ENCODE measurements around the gene EPO. TPM values are rescaled to one million over a fixed set of nuclear protein-coding genes. Genes with fewer than 3 reads are reported as not detected.

The EPO gene
- polyA plus RNA-seq (2011; rRNA removed) (not detected in 2 replicates), polyA plus RNA-seq (2017; fragmentation: RNase III; extraction: RNeasy Plus Mini Kit Qiagen cat#74134 plus additional on column Dnase treatment) (not detected in 3 replicates), polyA minus RNA-seq (2011; rRNA and poly(A)+ RNA removed) (not detected in 2 replicates)
- polyA plus RNA-seq (2012; cell fraction: cytosol; rRNA removed) = not detected in 2 replicates
- 0.14 and 0.16 TPM in 2 replicates for polyA plus RNA-seq (2012; cell fraction: nucleus; rRNA removed)

GRCh38 chr7:100720279-100720670, at the start of gene EPO:
Gene EPO (plus strand): TSS chr7:100720468. CDS start chr7:100720981, 513 bp downstream.
- TF ChIP-seq MYC (IDR thresholded peaks at IDR 0.05; ENCODE audit: borderline replicate concordance, low read length) = no peak
- no peak for DNase-seq (ENCODE audit: low read depth in 1 of 2, low spot score in 1 of 2)
- Histone ChIP-seq H3K4me3 (peak within 1 kb of the TSS; percentile 40), H3K4me1 (peaks cover 11% of the 10 kb centered on the region; the same call in 2 of the 3 replicates), H3K9me3 (no peaks in the 10 kb centered on the region), H3K27ac (peak within 1 kb of the TSS in 1 of 2 experiments; percentile 70; a peak in 3 of 6 replicates), H3K4me2 (peak within 1 kb of the TSS; percentile 87)
- FAIRE-seq = no peak
- ChIA-PET CTCF (interaction anchor here (0.5 to 19.8 kb wide), 36 partner anchors 11 to 339 kb away, joined by 3 to 280 read pairs (median 4); partner anchors contain the start of genes EPHB4, POP7, SLC12A9 and UFSP1), POLR2A (no interaction called here)
- WGBS (ENCODE audit: missing lambda C conversion rate) = 30% methylated on average over 1 of the region's 21 CpGs
- peak; percentile 45 to 52; a peak in 5 of 6 replicates for ATAC-seq

GRCh38 chr7:100671353-100672327, 48.6 kb upstream of the EPO start:
- peaks cover 9% of the 10 kb centered on the region for H3K4me1 ChIP-seq
- ChIA-PET CTCF (interaction anchor here (1.2 to 2.5 kb wide), 2 partner anchors 21 to 37 kb away, joined by 3 to 9 read pairs; no protein-coding TSS in a partner anchor), POLR2A (no interaction called here)
- H3K4me3 ChIP-seq = no peak overlapping the region
- H3K27ac ChIP-seq = no peak overlapping the region
- DNase-seq (ENCODE audit: low read depth in 1 of 2, low spot score in 1 of 2) (no peak), FAIRE-seq (no peak), ATAC-seq (no peak)
- 81% methylated on average over 18 of the region's 18 CpGs for WGBS (ENCODE audit: missing lambda C conversion rate)
- H3K4me2 ChIP-seq = no peak overlapping the region
- TF ChIP-seq NR3C1 (IDR thresholded peaks at IDR 0.05) (no peak), JUNB (IDR thresholded peaks at IDR 0.05) (no peak), HEYL (CRISPR knock-in tag; IDR thresholded peaks at IDR 0.05) (no peak), ZC3H11A (IDR thresholded peaks at IDR 0.05) (no peak)
- H3K9me3 ChIP-seq = no peaks in the 10 kb centered on the region

- CTCF ChIA-PET = interaction anchor here (0.6 to 1.0 kb wide), 8 partner anchors 13 to 109 kb away, joined by 3 to 7 read pairs (median 3); no protein-coding TSS in a partner anchor
- TF ChIP-seq USF2 (IDR thresholded peaks at IDR 0.05) (peak; percentile 98), MAX (IDR thresholded peaks at IDR 0.05) (peak; percentile 73), FOXS1 (CRISPR knock-in tag; IDR thresholded peaks at IDR 0.05) (0 out of 2 replicates have a peak, but pooled peaks have one; percentile 34), CEBPB (IDR thresholded peaks at IDR 0.05) (no peak), ELK1 (IDR thresholded peaks at IDR 0.05; ENCODE audit: low read depth, low read length) (no peak), E2F6 (IDR thresholded peaks at IDR 0.05; ENCODE audit: borderline replicate concordance, low read depth) (peak; percentile 45; the same call in 1 of the 2 replicates), EHF (CRISPR knock-in tag; IDR thresholded peaks at IDR 0.05) (no peak), RARB (CRISPR knock-in tag; IDR thresholded peaks at IDR 0.05) (no peak), NFE2L2 (conservative IDR thresholded peaks at IDR 0.05; ENCODE audit: low read length) (no peak), BCL3 (IDR thresholded peaks at IDR 0.05) (peak; percentile 64; the same call in 1 of the 3 replicates), HOXA7 (CRISPR knock-in tag; IDR thresholded peaks at IDR 0.05) (no peak), NR3C1 (IDR thresholded peaks at IDR 0.05) (no peak), NPAS2 (CRISPR knock-in tag; IDR thresholded peaks at IDR 0.05; ENCODE audit: borderline replicate concordance) (no peak), RCOR1 (IDR thresholded peaks at IDR 0.05; ENCODE audit: low read depth, low read length) (no peak), ZSCAN20 (CRISPR knock-in tag; IDR thresholded peaks at IDR 0.05) (no peak), TP53 (CRISPR knock-in tag; IDR thresholded peaks at IDR 0.05) (no peak), CBX2 (IDR thresholded peaks at IDR 0.05; ENCODE audit: borderline replicate concordance, low read depth) (no peak), EP300 (IDR thresholded peaks at IDR 0.05) (peak in 1 of 2 experiments; percentile 19; a peak in 1 of 5 replicates), PBX3 (IDR thresholded peaks at IDR 0.05) (peak; percentile 94), CHD2 (IDR thresholded peaks at IDR 0.05; ENCODE audit: low read length, partially characterized antibody) (peak; percentile 73), MAZ (IDR thresholded peaks at IDR 0.05; ENCODE audit: borderline replicate concordance, low read depth, low read length) (no peak)
Measured at GRCh38 chr7:100673302-100673941, 46.8 kb upstream of the EPO start, which contains the start of gene GNB2. Gene GNB2 (plus strand): TSS chr7:100673740. CDS start chr7:100676266, 2,526 bp downstream.

More at GRCh38 chr7:100673302-100673941, 46.8 kb upstream of the EPO start, which contains the start of gene GNB2:
- Histone ChIP-seq H3K4me2 (peak within 1 kb of the TSS; percentile 93), H3K9me3 (no peaks in the 10 kb centered on the region), H3K4me3 (peak within 1 kb of the TSS; percentile 77), H3K27ac (peak within 1 kb of the TSS; percentile 87 to 99), H3K4me1 (peaks cover 9% of the 10 kb centered on the region)
- WGBS (ENCODE audit: missing lambda C conversion rate) = 0% methylated on average over 8 of the region's 65 CpGs
- ATAC-seq (peak; percentile 64 to 86), DNase-seq (ENCODE audit: low read depth in 1 of 2, low spot score in 1 of 2) (peak; percentile 90 to 100), FAIRE-seq (no peak)
- POLR2A ChIA-PET = interaction anchor here (0.8 to 1.3 kb wide), 9 partner anchors 9 to 245 kb away, joined by 3 to 9 read pairs (median 5); partner anchors contain the start of genes FBXO24, LRCH4, MOSPD3 and POP7

Measured in A549 (cell line).